ENCODE measurements around the gene GNAQ. TPM values are rescaled to one million over a fixed set of nuclear protein-coding genes. Genes with fewer than 3 reads are reported as not detected.

GNAQ gene
- total RNA-seq, 2 donors from 2014 or later: 12.8 to 18.5 TPM

GRCh38 chr9:77943057-77943456 is 88.6 kb downstream of the GNAQ start:
- no peak overlapping the region for H3K27ac Mint-ChIP-seq
- H3K9me3 Mint-ChIP-seq: no peaks in the 10 kb centered on the region
- peaks cover 19% of the 10 kb centered on the region for H3K4me1 Mint-ChIP-seq
- ATAC-seq (replicated peaks): no peak
- no peaks in the 10 kb centered on the region for H3K27me3 Mint-ChIP-seq
- no peak overlapping the region for H3K4me3 Mint-ChIP-seq
- no peaks in the 10 kb centered on the region for H3K36me3 Mint-ChIP-seq (ENCODE audit: low read depth)

GRCh38 chr9:77939149-77939668 is 92.4 kb downstream of the GNAQ start:
- Mint-ChIP-seq H3K9me3 (no peaks in the 10 kb centered on the region), H3K27me3 (no peaks in the 10 kb centered on the region), H3K4me3 (no peak overlapping the region), H3K27ac (peak overlapping the region; percentile 56), H3K36me3 (ENCODE audit: low read depth) (peaks cover 8% of the 10 kb centered on the region), H3K4me1 (peaks cover 7% of the 10 kb centered on the region)
- no peak for ATAC-seq (replicated peaks)

- no peak for ATAC-seq (replicated peaks)
- H3K9me3 Mint-ChIP-seq: no peaks in the 10 kb centered on the region
Observed at GRCh38 chr9:77938163-77938562, 93.4 kb downstream of the GNAQ start.

GRCh38 chr9:77935974-77936373 is 95.6 kb downstream of the GNAQ start:
- H3K27ac Mint-ChIP-seq: no peak overlapping the region
- peaks cover 17% of the 10 kb centered on the region for H3K36me3 Mint-ChIP-seq (ENCODE audit: low read depth)
- H3K4me1 Mint-ChIP-seq: peaks cover 9% of the 10 kb centered on the region
- ATAC-seq (replicated peaks): no peak
- no peaks in the 10 kb centered on the region for H3K9me3 Mint-ChIP-seq
- H3K27me3 Mint-ChIP-seq: no peaks in the 10 kb centered on the region
- no peak overlapping the region for H3K4me3 Mint-ChIP-seq

More at GRCh38 chr9:77938163-77938562, 93.4 kb downstream of the GNAQ start:
- no peaks in the 10 kb centered on the region for H3K27me3 Mint-ChIP-seq
- H3K4me3 Mint-ChIP-seq: no peak overlapping the region
- H3K4me1 Mint-ChIP-seq: peaks cover 5% of the 10 kb centered on the region
- no peak overlapping the region for H3K27ac Mint-ChIP-seq
- H3K36me3 Mint-ChIP-seq (ENCODE audit: low read depth): peaks cover 8% of the 10 kb centered on the region

GRCh38 chr9:77935211-77935610 is 96.4 kb downstream of the GNAQ start:
- Mint-ChIP-seq H3K27ac (no peak overlapping the region), H3K4me1 (peaks cover 9% of the 10 kb centered on the region), H3K36me3 (ENCODE audit: low read depth) (peaks cover 17% of the 10 kb centered on the region), H3K27me3 (no peaks in the 10 kb centered on the region), H3K4me3 (no peak overlapping the region), H3K9me3 (no peaks in the 10 kb centered on the region)
- no peak for ATAC-seq (replicated peaks)

GRCh38 chr9:77933976-77934375 is 97.6 kb downstream of the GNAQ start:
- H3K36me3 Mint-ChIP-seq (ENCODE audit: low read depth): peaks cover 29% of the 10 kb centered on the region
- no peaks in the 10 kb centered on the region for H3K27me3 Mint-ChIP-seq
- peaks cover 9% of the 10 kb centered on the region for H3K4me1 Mint-ChIP-seq
- ATAC-seq (replicated peaks): no peak
- no peak overlapping the region for H3K27ac Mint-ChIP-seq
- H3K9me3 Mint-ChIP-seq: no peaks in the 10 kb centered on the region
- H3K4me3 Mint-ChIP-seq: no peak overlapping the region

- no peak for ATAC-seq (replicated peaks)
- Mint-ChIP-seq H3K36me3 (ENCODE audit: low read depth) (peaks cover 31% of the 10 kb centered on the region), H3K4me3 (no peak overlapping the region), H3K27ac (peak overlapping the region; percentile 31), H3K4me1 (peaks cover 4% of the 10 kb centered on the region), H3K27me3 (no peaks in the 10 kb centered on the region), H3K9me3 (no peaks in the 10 kb centered on the region)
Observed at GRCh38 chr9:77933019-77933418, 98.6 kb downstream of the GNAQ start.

GRCh38 chr9:77929942-77930341 is 101.7 kb downstream of the GNAQ start:
- ATAC-seq (replicated peaks): no peak
- Mint-ChIP-seq H3K4me3 (no peak overlapping the region), H3K27me3 (no peaks in the 10 kb centered on the region), H3K27ac (no peak overlapping the region), H3K4me1 (peaks cover 15% of the 10 kb centered on the region), H3K9me3 (no peaks in the 10 kb centered on the region), H3K36me3 (ENCODE audit: low read depth) (peaks cover 23% of the 10 kb centered on the region)

- Mint-ChIP-seq H3K27me3 (no peaks in the 10 kb centered on the region), H3K27ac (peak overlapping the region; percentile 23)
Observed at GRCh38 chr9:77927265-77927664, 104.3 kb downstream of the GNAQ start.

GRCh38 chr9:77926371-77926878 is 105.2 kb downstream of the GNAQ start:
- peaks cover 30% of the 10 kb centered on the region for H3K36me3 Mint-ChIP-seq (ENCODE audit: low read depth)
- peak overlapping the region; percentile 23 for H3K27ac Mint-ChIP-seq
- ATAC-seq (replicated peaks): peak; percentile 80
- no peak overlapping the region for H3K4me3 Mint-ChIP-seq
- H3K4me1 Mint-ChIP-seq: peaks cover 15% of the 10 kb centered on the region
- no peaks in the 10 kb centered on the region for H3K27me3 Mint-ChIP-seq
- H3K9me3 Mint-ChIP-seq: no peaks in the 10 kb centered on the region

More at GRCh38 chr9:77927265-77927664, 104.3 kb downstream of the GNAQ start:
- H3K36me3 Mint-ChIP-seq (ENCODE audit: low read depth): peaks cover 23% of the 10 kb centered on the region
- peaks cover 15% of the 10 kb centered on the region for H3K4me1 Mint-ChIP-seq
- no peak for ATAC-seq (replicated peaks)
- H3K9me3 Mint-ChIP-seq: no peaks in the 10 kb centered on the region
- no peak overlapping the region for H3K4me3 Mint-ChIP-seq

GRCh38 chr9:77922591-77922990 is 109.0 kb downstream of the GNAQ start:
- H3K27me3 Mint-ChIP-seq: no peaks in the 10 kb centered on the region
- no peak overlapping the region for H3K4me3 Mint-ChIP-seq
- H3K4me1 Mint-ChIP-seq: peaks cover 12% of the 10 kb centered on the region
- H3K27ac Mint-ChIP-seq: no peak overlapping the region
- H3K9me3 Mint-ChIP-seq: no peaks in the 10 kb centered on the region
- peaks cover 45% of the 10 kb centered on the region for H3K36me3 Mint-ChIP-seq (ENCODE audit: low read depth)
- no peak for ATAC-seq (replicated peaks)

- Mint-ChIP-seq H3K36me3 (ENCODE audit: low read depth) (peaks cover 49% of the 10 kb centered on the region), H3K4me3 (no peak overlapping the region), H3K27me3 (no peaks in the 10 kb centered on the region), H3K4me1 (peaks cover 9% of the 10 kb centered on the region), H3K27ac (no peak overlapping the region), H3K9me3 (no peaks in the 10 kb centered on the region)
- no peak for ATAC-seq (replicated peaks)
Observed at GRCh38 chr9:77917800-77918199, 113.8 kb downstream of the GNAQ start.

- no peaks in the 10 kb centered on the region for H3K9me3 Mint-ChIP-seq
- H3K4me3 Mint-ChIP-seq: peak overlapping the region; percentile 27
- ATAC-seq (replicated peaks): no peak
- H3K27ac Mint-ChIP-seq: peak overlapping the region; percentile 55
- H3K27me3 Mint-ChIP-seq: no peaks in the 10 kb centered on the region
- H3K4me1 Mint-ChIP-seq: peaks cover 14% of the 10 kb centered on the region
- H3K36me3 Mint-ChIP-seq (ENCODE audit: low read depth): peaks cover 39% of the 10 kb centered on the region
Observed at GRCh38 chr9:77916820-77917219, 114.8 kb downstream of the GNAQ start.

- H3K9me3 Mint-ChIP-seq: no peaks in the 10 kb centered on the region
- peaks cover 35% of the 10 kb centered on the region for H3K36me3 Mint-ChIP-seq (ENCODE audit: low read depth)
- peak; percentile 61 for ATAC-seq (replicated peaks)
- peak overlapping the region; percentile 55 for H3K27ac Mint-ChIP-seq
- H3K27me3 Mint-ChIP-seq: no peaks in the 10 kb centered on the region
- peak overlapping the region; percentile 27 for H3K4me3 Mint-ChIP-seq
- H3K4me1 Mint-ChIP-seq: peaks cover 15% of the 10 kb centered on the region
Observed at GRCh38 chr9:77916410-77916819, 115.2 kb downstream of the GNAQ start.

- H3K9me3 Mint-ChIP-seq: no peaks in the 10 kb centered on the region
- H3K4me1 Mint-ChIP-seq: peaks cover 15% of the 10 kb centered on the region
- no peaks in the 10 kb centered on the region for H3K27me3 Mint-ChIP-seq
- peaks cover 29% of the 10 kb centered on the region for H3K36me3 Mint-ChIP-seq (ENCODE audit: low read depth)
- no peak overlapping the region for H3K4me3 Mint-ChIP-seq
- H3K27ac Mint-ChIP-seq: no peak overlapping the region
- ATAC-seq (replicated peaks): no peak
Observed at GRCh38 chr9:77915744-77916143, 115.9 kb downstream of the GNAQ start.
